Uterine smooth muscle cell (primary cell): ENCODE data around the gene PRAMEF7. TPM values are rescaled to one million over a fixed set of nuclear protein-coding genes. Genes with fewer than 3 reads are reported as not detected.

ENCODE experiments used
- total RNA-seq: library from RNA; depleted of rRNA; stranded (reverse); fragments of >200 nt; gene quantifications from 2 replicates; pipeline ENCODE4 v1.2.3, GENCODE V29; 2014

PRAMEF7 gene
- total RNA-seq, result not detected in 2 replicates

DNA sequence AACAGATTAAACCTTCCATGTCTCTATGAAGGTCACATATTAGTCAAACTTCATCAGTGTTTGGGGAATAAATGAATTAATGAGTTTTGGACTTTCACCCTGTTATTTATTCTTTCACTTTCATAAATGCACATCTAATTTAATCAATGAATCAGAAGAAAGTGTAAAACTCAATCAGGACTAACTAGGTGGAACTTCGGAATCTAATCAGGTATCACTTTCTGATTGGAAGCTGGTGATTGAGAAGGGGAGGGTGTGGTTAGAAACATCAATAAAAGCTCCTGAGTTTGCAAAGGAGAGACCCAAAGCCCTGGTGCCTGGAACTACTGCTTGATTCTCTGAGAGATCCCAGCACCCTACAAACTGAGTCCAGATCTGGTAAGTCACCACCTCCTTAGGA lies at the start of gene PRAMEF7:
Gene PRAMEF7, plus strand, starts transcription at position 301 of the 400 bp plus-strand sequence. CDS start 1,083 bp downstream, outside the sequence.

DNA sequence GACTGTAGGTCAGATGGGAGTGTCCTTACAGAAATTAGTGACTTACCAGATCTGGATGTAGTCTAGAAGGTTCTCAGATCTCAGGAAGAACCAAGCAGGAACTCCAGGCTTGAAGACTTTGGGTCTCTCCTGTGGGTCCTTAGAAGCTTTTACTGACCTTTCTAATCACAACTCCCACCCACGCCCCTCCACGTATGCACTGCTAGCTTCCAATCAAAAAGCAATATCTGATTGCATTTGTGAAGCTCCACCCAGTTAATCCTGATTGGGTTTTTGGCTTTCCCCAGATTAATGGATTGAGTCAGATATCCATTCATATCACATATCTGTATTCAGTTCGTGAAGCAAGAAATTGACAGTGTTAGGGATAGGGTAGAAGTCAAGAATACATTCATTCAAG lies 30.3 kb upstream of the PRAMEF7 start, which contains the start of gene PRAMEF4:
Gene PRAMEF4, minus strand, starts transcription at position 101 of the 400 bp plus-strand sequence. CDS start 2,807 bp downstream, outside the sequence.

DNA sequence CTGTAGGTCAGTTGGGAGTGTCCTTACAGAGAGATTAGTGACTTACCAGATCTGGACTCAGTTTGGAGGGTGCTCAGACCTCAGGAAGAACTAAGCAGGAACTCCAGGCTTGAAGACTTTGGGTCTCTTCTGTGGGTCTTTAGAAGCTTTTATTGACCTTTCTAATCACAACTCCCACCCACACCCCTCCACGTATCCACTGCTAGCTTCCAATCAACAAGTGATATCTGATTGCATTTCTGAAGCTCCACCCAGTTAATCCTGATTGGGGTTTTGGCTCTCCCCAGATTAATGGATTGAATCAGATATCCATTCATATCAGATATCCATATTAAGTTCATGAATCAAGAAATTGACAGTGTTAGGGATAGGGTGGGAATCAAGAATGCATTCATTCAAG lies 18.2 kb upstream of the PRAMEF7 start, which contains the start of gene PRAMEF10:
Gene PRAMEF10, minus strand, starts transcription at position 101 of the 400 bp plus-strand sequence. CDS start 2,423 bp downstream, outside the sequence.

DNA sequence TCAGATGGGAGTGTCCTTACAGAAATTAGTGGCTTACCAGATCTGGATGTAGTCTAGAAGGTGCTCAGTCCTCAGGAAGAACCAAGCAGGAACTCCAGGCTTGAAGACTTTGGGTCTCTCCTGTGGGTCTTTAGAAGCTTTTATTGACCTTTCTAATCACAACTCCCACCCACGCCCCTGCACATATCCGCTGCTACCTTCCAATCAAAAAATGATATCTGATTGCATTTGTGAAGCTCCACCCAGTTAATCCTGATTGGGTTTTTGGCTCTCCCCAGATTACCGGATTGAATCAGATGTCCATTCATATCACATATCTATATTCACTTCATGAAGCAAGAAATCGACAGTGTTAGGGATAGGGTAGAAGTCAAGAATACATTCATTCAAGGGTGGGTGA lies 31.1 kb downstream of the PRAMEF7 start, which contains the start of gene PRAMEF6:
Gene PRAMEF6, minus strand, starts transcription at position 101 of the 400 bp plus-strand sequence. CDS start 5,062 bp downstream, outside the sequence.

Other genes with a start within 250 kb of the PRAMEF7 start
- not detected in 2 replicates for gene AADACL3, start 200.5 kb upstream of the PRAMEF7 start, total RNA-seq
- gene CFAP107, start 170.4 kb upstream of the PRAMEF7 start, total RNA-seq, result 0.12 TPM in 1 of 2 replicates, not detected in the other
- not detected in 2 replicates for gene PRAMEF12, start 142.9 kb upstream of the PRAMEF7 start, total RNA-seq
- not detected in 2 replicates for gene PRAMEF1, start 125.2 kb upstream of the PRAMEF7 start, total RNA-seq
- not detected in 2 replicates for gene PRAMEF11, start 85.2 kb upstream of the PRAMEF7 start, total RNA-seq
- not detected in 2 replicates for gene HNRNPCL1, start 67.9 kb upstream of the PRAMEF7 start, total RNA-seq
- not detected in 2 replicates for gene PRAMEF2, start 59.5 kb upstream of the PRAMEF7 start, total RNA-seq
- not detected in 2 replicates for gene PRAMEF4, start 30.4 kb upstream of the PRAMEF7 start, total RNA-seq
- gene PRAMEF10, start 18.3 kb upstream of the PRAMEF7 start, total RNA-seq, result not detected in 2 replicates
- gene PRAMEF6, start 31.0 kb downstream of the PRAMEF7 start, total RNA-seq, result not detected in 2 replicates
- gene PRAMEF27, start 140.0 kb downstream of the PRAMEF7 start, total RNA-seq, result not detected in 2 replicates
- gene HNRNPCL3, start 144.2 kb downstream of the PRAMEF7 start, total RNA-seq, result not detected in 2 replicates
- not detected in 2 replicates for gene PRAMEF25, start 154.2 kb downstream of the PRAMEF7 start, total RNA-seq
- gene HNRNPCL2, start 200.2 kb downstream of the PRAMEF7 start, total RNA-seq, result not detected in 2 replicates
- not detected in 2 replicates for gene PRAMEF26, start 239.4 kb downstream of the PRAMEF7 start, total RNA-seq
- gene HNRNPCL4, start 249.0 kb downstream of the PRAMEF7 start, total RNA-seq, result not detected in 2 replicates